Brain microvascular endothelial cell (primary cell): ENCODE results near the gene HS2ST1.

Source experiments
- DNase-seq: peaks from one replicate; pipeline ENCODE4 v3.0.0-alpha.2; 2020
- H3K27ac ChIP-seq: fragments of 250-450 bp; sonication (Bioruptor Pico); 2 replicates; pipeline ENCODE4 v1.5.1; 2020; ENCODE audit warnings: mild to moderate bottlenecking, moderate library complexity
- H3K27me3 ChIP-seq: fragments of 250-450 bp; sonication (Bioruptor Pico); replicated peaks from 2 replicates; pipeline ENCODE4 v1.5.1; 2020; ENCODE audit warnings: mild to moderate bottlenecking
- H3K36me3 ChIP-seq: fragments of 250-450 bp; sonication (Bioruptor Pico); replicated peaks from 2 replicates; pipeline ENCODE4 v1.5.1; 2020; ENCODE audit warnings: mild to moderate bottlenecking
- H3K4me3 ChIP-seq: 2 replicates; pipeline ENCODE4 v1.5.1; 2011; ENCODE audit warnings: low read depth, mild to moderate bottlenecking, control low read depth, low read length, moderate library complexity
- in situ Hi-C: cut with HindIII; loops from 2 replicates; pipeline ENCODE4 v1.10.0; 2017; ENCODE audit warnings: low sequenced_read_pairs, low pct_ligation_motif_present
- TF ChIP-seq, protein P1 (sequence below): IDR thresholded peaks from 2 replicates; pipeline ENCODE4 v1.5.1; 2011; ENCODE audit warnings: low read depth, mild to moderate bottlenecking, moderate library complexity, low read length, control low read depth, inconsistent platforms; ENCODE audit errors: missing control alignments

Gene HS2ST1

DNA sequence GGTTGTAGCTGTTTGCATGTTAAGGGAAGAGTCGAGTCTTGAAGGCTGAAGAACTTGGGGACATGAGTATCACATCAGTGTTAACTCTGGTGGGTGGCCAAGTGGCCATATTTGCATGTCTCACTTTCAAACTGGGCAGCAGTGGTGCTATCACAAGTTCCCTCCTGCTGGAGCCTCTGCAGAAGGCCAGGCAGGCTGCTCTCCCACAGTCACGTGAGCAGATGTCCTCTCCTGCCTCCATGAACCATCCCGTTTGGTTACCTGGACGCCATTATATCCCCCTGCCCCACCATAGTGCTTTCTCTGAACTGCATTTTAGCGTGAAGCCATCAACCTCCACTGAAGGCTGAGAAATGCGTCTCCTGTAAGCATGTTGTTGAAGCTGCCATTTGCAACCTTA, 209.2 kb downstream of the HS2ST1 start:
- no peaks in the 10 kb centered on the region for H3K27me3 ChIP-seq
- no peaks in the 10 kb centered on the region for H3K36me3 ChIP-seq
- H3K27ac ChIP-seq: no peak overlapping the region
- TF ChIP-seq, protein P1, sequence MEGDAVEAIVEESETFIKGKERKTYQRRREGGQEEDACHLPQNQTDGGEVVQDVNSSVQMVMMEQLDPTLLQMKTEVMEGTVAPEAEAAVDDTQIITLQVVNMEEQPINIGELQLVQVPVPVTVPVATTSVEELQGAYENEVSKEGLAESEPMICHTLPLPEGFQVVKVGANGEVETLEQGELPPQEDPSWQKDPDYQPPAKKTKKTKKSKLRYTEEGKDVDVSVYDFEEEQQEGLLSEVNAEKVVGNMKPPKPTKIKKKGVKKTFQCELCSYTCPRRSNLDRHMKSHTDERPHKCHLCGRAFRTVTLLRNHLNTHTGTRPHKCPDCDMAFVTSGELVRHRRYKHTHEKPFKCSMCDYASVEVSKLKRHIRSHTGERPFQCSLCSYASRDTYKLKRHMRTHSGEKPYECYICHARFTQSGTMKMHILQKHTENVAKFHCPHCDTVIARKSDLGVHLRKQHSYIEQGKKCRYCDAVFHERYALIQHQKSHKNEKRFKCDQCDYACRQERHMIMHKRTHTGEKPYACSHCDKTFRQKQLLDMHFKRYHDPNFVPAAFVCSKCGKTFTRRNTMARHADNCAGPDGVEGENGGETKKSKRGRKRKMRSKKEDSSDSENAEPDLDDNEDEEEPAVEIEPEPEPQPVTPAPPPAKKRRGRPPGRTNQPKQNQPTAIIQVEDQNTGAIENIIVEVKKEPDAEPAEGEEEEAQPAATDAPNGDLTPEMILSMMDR: no peak
- in situ Hi-C loops: no loop called here
- DNase-seq: no peak
- H3K4me3 ChIP-seq: no peak overlapping the region

DNA sequence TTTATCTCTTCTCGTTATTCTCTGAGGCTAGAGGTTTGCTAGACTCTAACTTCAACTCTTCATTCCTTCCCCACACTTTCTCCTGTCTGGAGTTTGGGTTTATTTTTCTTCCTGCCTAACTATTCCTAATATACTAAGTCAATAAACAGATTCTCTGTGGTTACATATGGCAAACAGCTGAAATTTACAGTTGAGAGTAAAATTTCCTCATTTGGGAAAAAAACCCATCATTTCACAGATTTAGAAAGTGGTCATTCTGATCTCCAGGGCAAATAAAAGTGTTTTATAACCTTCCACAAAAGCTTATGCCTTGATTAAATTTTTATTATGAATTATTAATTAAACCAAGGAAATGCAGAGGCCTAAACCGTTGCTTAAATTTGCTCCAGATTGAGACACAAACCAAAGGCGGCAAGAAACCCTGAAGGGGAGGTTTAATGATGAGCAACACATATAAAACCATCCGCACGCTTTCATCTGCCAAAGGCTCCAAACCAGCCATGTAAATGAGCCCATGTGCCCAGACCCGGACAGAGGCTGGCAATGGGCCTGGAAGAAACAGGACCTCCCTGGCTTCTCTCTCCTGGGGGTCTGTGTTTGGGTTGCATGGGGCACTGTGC, 212.6 kb downstream of the HS2ST1 start:
- DNase-seq: no peak
- Histone ChIP-seq H3K27me3 (no peaks in the 10 kb centered on the region), H3K27ac (no peak overlapping the region), H3K4me3 (no peak overlapping the region), H3K36me3 (no peaks in the 10 kb centered on the region)
- TF ChIP-seq, protein P1: no peak
- in situ Hi-C loops: loop anchor here (25.0 kb wide), 1 partner anchor 835 kb away; no protein-coding TSS in a partner anchor

DNA sequence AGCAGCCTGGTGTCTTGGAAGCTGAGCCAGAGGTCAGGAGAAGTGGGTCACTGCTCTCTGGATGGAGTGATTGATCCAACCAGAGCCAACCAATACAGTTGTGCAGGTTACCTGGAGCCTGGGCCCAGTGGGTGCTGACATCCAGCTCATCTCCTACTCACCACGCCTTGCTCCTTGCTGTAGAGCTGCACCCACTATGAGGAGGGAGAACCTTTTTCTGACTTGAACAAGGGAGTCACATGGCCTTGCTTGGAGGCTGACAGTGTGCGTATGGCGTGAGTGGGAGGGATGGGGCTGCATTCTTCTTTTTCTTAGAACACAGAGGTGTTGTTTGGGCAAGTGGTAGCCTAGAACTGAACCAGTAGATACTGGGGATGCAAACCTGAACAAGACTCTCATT, 213.1 kb downstream of the HS2ST1 start:
- H3K36me3 ChIP-seq: no peaks in the 10 kb centered on the region
- H3K4me3 ChIP-seq: no peak overlapping the region
- no peak overlapping the region for H3K27ac ChIP-seq
- TF ChIP-seq, protein P1: no peak
- in situ Hi-C loops: loop anchor here (25.0 kb wide), 1 partner anchor 835 kb away; no protein-coding TSS in a partner anchor
- no peaks in the 10 kb centered on the region for H3K27me3 ChIP-seq
- DNase-seq: no peak

DNA sequence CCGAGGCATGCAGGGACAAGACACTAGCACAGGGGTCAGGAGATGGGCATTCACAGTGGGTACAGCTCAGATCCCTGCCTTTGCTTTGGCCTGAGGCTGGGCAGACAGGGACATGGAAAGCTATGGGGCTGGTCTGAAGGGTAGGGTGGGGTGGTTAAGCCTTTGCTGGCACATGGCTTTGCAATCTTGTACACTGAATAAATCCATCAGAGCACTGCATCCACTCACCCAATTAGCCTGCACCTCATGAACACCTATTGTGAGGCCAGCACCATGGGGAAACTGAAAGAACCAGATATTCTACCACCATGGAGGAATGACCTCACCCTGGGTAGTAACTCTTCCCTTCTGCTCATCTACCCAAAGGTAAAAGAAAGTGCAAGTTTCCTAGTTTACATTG, 214.6 kb downstream of the HS2ST1 start:
- TF ChIP-seq, protein P1: no peak
- no peak for DNase-seq
- H3K36me3 ChIP-seq: no peaks in the 10 kb centered on the region
- no peak overlapping the region for H3K4me3 ChIP-seq
- H3K27ac ChIP-seq: no peak overlapping the region
- H3K27me3 ChIP-seq: no peaks in the 10 kb centered on the region
- in situ Hi-C loops: loop anchor here (25.0 kb wide), 1 partner anchor 833 kb away; no protein-coding TSS in a partner anchor

DNA sequence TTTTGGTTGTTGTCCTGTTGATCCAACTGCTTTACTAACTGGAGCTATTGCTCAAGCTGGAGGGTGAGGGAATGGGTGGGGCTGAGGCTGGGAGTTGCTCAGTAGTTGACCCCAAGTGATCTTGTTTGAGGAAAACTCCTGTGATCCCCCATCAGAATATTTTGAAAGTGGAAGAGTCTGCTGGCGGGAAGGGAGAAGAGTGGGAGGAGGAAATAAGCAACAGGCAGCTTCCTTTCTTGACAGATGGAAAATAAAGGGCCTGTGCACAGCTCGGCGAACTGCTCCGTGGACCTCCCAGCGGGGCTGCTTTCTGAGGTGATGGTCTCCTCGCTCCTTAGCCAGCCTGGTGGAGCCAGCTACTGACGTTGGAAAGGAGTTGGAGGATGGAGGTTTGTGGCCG, 215.2 kb downstream of the HS2ST1 start:
- DNase-seq: no peak
- in situ Hi-C loops: loop anchor here (25.0 kb wide), 1 partner anchor 833 kb away; no protein-coding TSS in a partner anchor
- Histone ChIP-seq H3K36me3 (no peaks in the 10 kb centered on the region), H3K27me3 (no peaks in the 10 kb centered on the region), H3K27ac (no peak overlapping the region), H3K4me3 (no peak overlapping the region)
- TF ChIP-seq, protein P1: no peak

DNA sequence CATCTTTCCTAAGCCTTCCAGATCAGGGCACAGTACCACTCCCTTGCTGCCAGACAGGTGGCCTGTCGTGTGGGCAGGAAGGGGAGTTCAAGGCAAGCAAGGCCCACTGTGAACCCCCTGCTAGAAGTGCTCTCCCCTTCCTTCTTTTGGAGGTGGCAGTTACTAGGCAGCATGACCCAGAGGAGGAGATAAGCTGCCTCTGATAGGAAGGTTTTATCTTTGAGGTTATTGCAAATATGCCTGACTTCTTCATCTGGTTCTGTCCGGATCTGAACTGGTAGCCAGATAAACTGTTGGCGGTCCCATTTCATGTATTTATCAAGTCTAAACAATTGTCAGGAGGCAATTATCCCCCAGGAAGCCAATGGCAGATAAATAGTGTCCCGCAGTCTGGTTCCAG, 216.0 kb downstream of the HS2ST1 start:
- Histone ChIP-seq H3K27me3 (no peaks in the 10 kb centered on the region), H3K36me3 (no peaks in the 10 kb centered on the region), H3K4me3 (no peak overlapping the region), H3K27ac (no peak overlapping the region)
- in situ Hi-C loops: loop anchor here (25.0 kb wide), 1 partner anchor 832 kb away; no protein-coding TSS in a partner anchor
- TF ChIP-seq, protein P1: no peak
- DNase-seq: no peak
